SK-N-SH treated with all-trans-retinoic acid at 6 μM for 48 hours (cell line): ENCODE data around the gene UBE2V1.
"Not testable (repeated sequence)": the region's sequence is repeated elsewhere in the genome, so short reads cannot be mapped to it uniquely, and the experiment has no call there.

Experiments
- ARNTL ChIP-seq: fragments of 450-650 bp; formaldehyde crosslinking; IDR thresholded peaks from 2 replicates; pipeline ENCODE4 v1.5.0; 2020; ENCODE audit warnings: low read depth, mild to moderate bottlenecking, moderate library complexity, borderline replicate concordance
- BACH2 ChIP-seq: fragments of 250-450 bp; sonication (Bioruptor Pico); IDR thresholded peaks from 2 replicates; pipeline ENCODE4 v1.9.0; 2021; ENCODE audit warnings: mild to moderate bottlenecking, borderline replicate concordance
- CREB5 ChIP-seq: fragments of 250-450 bp; sonication (Bioruptor Pico); IDR thresholded peaks from 2 replicates; pipeline ENCODE4 v1.5.1; 2020; ENCODE audit warnings: low read depth, mild to moderate bottlenecking, moderate library complexity
- GLIS3 ChIP-seq: fragments of 250-450 bp; sonication (Bioruptor Pico); IDR thresholded peaks from 2 replicates; pipeline ENCODE4 v1.5.0; 2020; ENCODE audit warnings: mild to moderate bottlenecking, moderate library complexity
- TCF4 ChIP-seq: fragments of 250-450 bp; sonication (Bioruptor Pico); IDR thresholded peaks from 2 replicates; pipeline ENCODE4 v1.8.0; 2021; ENCODE audit warnings: mild to moderate bottlenecking, moderate library complexity, borderline replicate concordance
- TSHZ2 ChIP-seq: fragments of 250-450 bp; sonication (Bioruptor Pico); IDR thresholded peaks from 2 replicates; pipeline ENCODE4 v1.5.0; 2020; ENCODE audit warnings: mild to moderate bottlenecking, moderate library complexity
- ZFP30 ChIP-seq: fragments of 450-650 bp; formaldehyde crosslinking; IDR thresholded peaks from 2 replicates; pipeline ENCODE4 v1.5.0; 2022; ENCODE audit warnings: mild to moderate bottlenecking, moderate library complexity
- ZNF565 ChIP-seq: fragments of 450-650 bp; formaldehyde crosslinking; conservative IDR thresholded peaks from 2 replicates; pipeline ENCODE4 v1.5.0; 2020; ENCODE audit warnings: low read depth, mild to moderate bottlenecking, moderate library complexity
- ZNF70 ChIP-seq: fragments of 450-650 bp; formaldehyde crosslinking; IDR thresholded peaks from 2 replicates; pipeline ENCODE4 v1.5.0; 2020; ENCODE audit warnings: mild to moderate bottlenecking, moderate library complexity
- ZNF8 ChIP-seq: fragments of 450-650 bp; formaldehyde crosslinking; IDR thresholded peaks from 2 replicates; pipeline ENCODE4 v1.5.0; 2020; ENCODE audit warnings: mild to moderate bottlenecking, moderate library complexity
- TF ChIP-seq, protein P1 (sequence below): fragments of 250-450 bp; sonication (Bioruptor Pico); IDR thresholded peaks from 2 replicates; pipeline ENCODE4 v1.8.0; 2020; ENCODE audit warnings: mild to moderate bottlenecking, moderate library complexity, borderline replicate concordance
- TF ChIP-seq, protein P2 (sequence below): fragments of 250-450 bp; sonication (Bioruptor Pico); IDR thresholded peaks from 2 replicates; pipeline ENCODE4 v1.5.1; 2021; ENCODE audit warnings: mild to moderate bottlenecking, moderate library complexity

DNA sequence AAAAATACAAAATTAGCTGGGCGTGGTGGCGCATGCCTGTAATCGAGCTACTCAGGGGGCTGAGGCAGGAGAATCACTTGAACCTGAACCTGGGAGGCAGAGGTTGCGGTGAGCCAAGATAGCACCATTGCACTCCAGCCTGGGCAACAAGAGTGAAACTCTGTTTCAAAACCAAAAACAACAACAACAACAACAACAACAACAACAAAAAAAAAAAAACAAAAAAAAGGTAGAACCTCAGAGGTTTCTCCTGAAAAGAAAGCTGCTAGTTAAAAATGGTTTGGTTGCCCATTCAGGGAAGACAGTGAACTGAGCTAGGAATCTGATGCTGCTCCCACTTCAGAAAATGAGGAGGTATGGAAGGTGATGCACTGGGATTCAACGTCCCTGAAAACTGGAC lies 6.3 kb downstream of the UBE2V1 start:
- TF ChIP-seq TSHZ2 (CRISPR knock-in tag); ZFP30 (CRISPR knock-in tag); GLIS3 (CRISPR knock-in tag); ZNF8; ZNF70; TCF4; CREB5 (CRISPR knock-in tag); BACH2 (CRISPR knock-in tag); ARNTL (CRISPR knock-in tag); ZNF565 (CRISPR knock-in tag): not testable (repeated sequence)
- TF ChIP-seq, protein P1, sequence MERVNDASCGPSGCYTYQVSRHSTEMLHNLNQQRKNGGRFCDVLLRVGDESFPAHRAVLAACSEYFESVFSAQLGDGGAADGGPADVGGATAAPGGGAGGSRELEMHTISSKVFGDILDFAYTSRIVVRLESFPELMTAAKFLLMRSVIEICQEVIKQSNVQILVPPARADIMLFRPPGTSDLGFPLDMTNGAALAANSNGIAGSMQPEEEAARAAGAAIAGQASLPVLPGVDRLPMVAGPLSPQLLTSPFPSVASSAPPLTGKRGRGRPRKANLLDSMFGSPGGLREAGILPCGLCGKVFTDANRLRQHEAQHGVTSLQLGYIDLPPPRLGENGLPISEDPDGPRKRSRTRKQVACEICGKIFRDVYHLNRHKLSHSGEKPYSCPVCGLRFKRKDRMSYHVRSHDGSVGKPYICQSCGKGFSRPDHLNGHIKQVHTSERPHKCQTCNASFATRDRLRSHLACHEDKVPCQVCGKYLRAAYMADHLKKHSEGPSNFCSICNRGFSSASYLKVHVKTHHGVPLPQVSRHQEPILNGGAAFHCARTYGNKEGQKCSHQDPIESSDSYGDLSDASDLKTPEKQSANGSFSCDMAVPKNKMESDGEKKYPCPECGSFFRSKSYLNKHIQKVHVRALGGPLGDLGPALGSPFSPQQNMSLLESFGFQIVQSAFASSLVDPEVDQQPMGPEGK (CRISPR knock-in tag) = not testable (repeated sequence)
- TF ChIP-seq, protein P2, sequence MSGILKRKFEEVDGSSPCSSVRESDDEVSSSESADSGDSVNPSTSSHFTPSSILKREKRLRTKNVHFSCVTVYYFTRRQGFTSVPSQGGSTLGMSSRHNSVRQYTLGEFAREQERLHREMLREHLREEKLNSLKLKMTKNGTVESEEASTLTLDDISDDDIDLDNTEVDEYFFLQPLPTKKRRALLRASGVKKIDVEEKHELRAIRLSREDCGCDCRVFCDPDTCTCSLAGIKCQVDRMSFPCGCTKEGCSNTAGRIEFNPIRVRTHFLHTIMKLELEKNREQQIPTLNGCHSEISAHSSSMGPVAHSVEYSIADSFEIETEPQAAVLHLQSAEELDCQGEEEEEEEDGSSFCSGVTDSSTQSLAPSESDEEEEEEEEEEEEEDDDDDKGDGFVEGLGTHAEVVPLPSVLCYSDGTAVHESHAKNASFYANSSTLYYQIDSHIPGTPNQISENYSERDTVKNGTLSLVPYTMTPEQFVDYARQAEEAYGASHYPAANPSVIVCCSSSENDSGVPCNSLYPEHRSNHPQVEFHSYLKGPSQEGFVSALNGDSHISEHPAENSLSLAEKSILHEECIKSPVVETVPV (CRISPR knock-in tag) = not testable (repeated sequence)
